Measurements from ENCODE around the gene RYR2.

DNA sequence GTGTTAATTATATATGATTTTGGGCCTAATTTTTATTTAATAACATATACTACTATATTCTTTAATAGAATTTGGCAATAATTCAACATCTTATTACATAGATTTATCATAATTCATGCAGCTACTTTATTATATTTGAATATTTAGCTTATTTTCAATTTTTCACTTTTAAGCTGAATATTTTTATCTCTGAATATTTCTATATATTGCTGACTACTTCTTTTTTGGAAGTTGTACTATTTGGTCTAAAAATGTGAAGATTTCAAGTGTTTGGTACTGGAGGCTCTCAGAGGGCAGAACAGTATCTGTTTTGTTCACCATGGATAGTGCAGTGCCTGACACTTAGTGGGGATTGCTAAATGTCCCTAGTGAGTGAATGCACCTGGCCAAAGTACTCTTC, 389.5 kb downstream of the RYR2 start:
- TF ChIP-seq, protein P1, sequence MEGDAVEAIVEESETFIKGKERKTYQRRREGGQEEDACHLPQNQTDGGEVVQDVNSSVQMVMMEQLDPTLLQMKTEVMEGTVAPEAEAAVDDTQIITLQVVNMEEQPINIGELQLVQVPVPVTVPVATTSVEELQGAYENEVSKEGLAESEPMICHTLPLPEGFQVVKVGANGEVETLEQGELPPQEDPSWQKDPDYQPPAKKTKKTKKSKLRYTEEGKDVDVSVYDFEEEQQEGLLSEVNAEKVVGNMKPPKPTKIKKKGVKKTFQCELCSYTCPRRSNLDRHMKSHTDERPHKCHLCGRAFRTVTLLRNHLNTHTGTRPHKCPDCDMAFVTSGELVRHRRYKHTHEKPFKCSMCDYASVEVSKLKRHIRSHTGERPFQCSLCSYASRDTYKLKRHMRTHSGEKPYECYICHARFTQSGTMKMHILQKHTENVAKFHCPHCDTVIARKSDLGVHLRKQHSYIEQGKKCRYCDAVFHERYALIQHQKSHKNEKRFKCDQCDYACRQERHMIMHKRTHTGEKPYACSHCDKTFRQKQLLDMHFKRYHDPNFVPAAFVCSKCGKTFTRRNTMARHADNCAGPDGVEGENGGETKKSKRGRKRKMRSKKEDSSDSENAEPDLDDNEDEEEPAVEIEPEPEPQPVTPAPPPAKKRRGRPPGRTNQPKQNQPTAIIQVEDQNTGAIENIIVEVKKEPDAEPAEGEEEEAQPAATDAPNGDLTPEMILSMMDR (IDR thresholded peaks at IDR 0.05): no peak
- no peak for TF ChIP-seq EZH2 (IDR thresholded peaks at IDR 0.05)
